ENCODE data around the gene HK2.

Gene HK2

GRCh38 chr2:74856599-74856998, 22.7 kb downstream of the HK2 start:
- Histone ChIP-seq H3K36me3 (replicated peaks) (peaks cover 37% of the 10 kb centered on the region), H3K9me3 (no peaks in the 10 kb centered on the region), H3K4me3 (no peak overlapping the region), H3K4me1 (no peaks in the 10 kb centered on the region), H3K27me3 (ENCODE audit: low read depth) (no peaks in the 10 kb centered on the region)
- no peak for DNase-seq (ENCODE audit: low spot score in 2 of 2)
- in situ Hi-C loops (cut with MboI; ENCODE audit: low sequenced_read_pairs), result no loop called here

GRCh38 chr2:74857215-74857614, 23.3 kb downstream of the HK2 start:
- DNase-seq (ENCODE audit: low spot score in 2 of 2), result no peak
- Histone ChIP-seq H3K9me3 (no peaks in the 10 kb centered on the region), H3K4me3 (no peak overlapping the region), H3K4me1 (no peaks in the 10 kb centered on the region), H3K36me3 (replicated peaks) (peaks cover 41% of the 10 kb centered on the region), H3K27me3 (ENCODE audit: low read depth) (no peaks in the 10 kb centered on the region)
- in situ Hi-C loops (cut with MboI; ENCODE audit: low sequenced_read_pairs), result no loop called here

- in situ Hi-C loops (cut with MboI; ENCODE audit: low sequenced_read_pairs), result no loop called here
- H3K36me3 ChIP-seq (replicated peaks), result peaks cover 41% of the 10 kb centered on the region
- H3K4me3 ChIP-seq, result no peak overlapping the region
- no peaks in the 10 kb centered on the region for H3K4me1 ChIP-seq
- DNase-seq (ENCODE audit: low spot score in 2 of 2), result no peak
- no peaks in the 10 kb centered on the region for H3K9me3 ChIP-seq
- H3K27me3 ChIP-seq (ENCODE audit: low read depth), result no peaks in the 10 kb centered on the region
These were observed 23.8 kb downstream of the HK2 start for GRCh38 chr2:74857725-74858124.

- in situ Hi-C loops (cut with MboI; ENCODE audit: low sequenced_read_pairs), result no loop called here
- Histone ChIP-seq H3K4me3 (no peak overlapping the region), H3K4me1 (no peaks in the 10 kb centered on the region), H3K27me3 (ENCODE audit: low read depth) (no peaks in the 10 kb centered on the region), H3K9me3 (no peaks in the 10 kb centered on the region), H3K36me3 (replicated peaks) (peaks cover 41% of the 10 kb centered on the region)
- no peak for DNase-seq (ENCODE audit: low spot score in 2 of 2)
These were observed 24.4 kb downstream of the HK2 start for GRCh38 chr2:74858281-74858680.

GRCh38 chr2:74860079-74860478, 26.2 kb downstream of the HK2 start:
- Histone ChIP-seq H3K4me3 (no peak overlapping the region), H3K4me1 (no peaks in the 10 kb centered on the region), H3K27me3 (ENCODE audit: low read depth) (no peaks in the 10 kb centered on the region), H3K9me3 (no peaks in the 10 kb centered on the region), H3K36me3 (replicated peaks) (peaks cover 30% of the 10 kb centered on the region)
- no peak for DNase-seq (ENCODE audit: low spot score in 2 of 2)
- in situ Hi-C loops (cut with MboI; ENCODE audit: low sequenced_read_pairs), result no loop called here

GRCh38 chr2:74860521-74860920, 26.6 kb downstream of the HK2 start:
- Histone ChIP-seq H3K4me3 (no peak overlapping the region), H3K9me3 (no peaks in the 10 kb centered on the region), H3K36me3 (replicated peaks) (peaks cover 28% of the 10 kb centered on the region), H3K27me3 (ENCODE audit: low read depth) (no peaks in the 10 kb centered on the region), H3K4me1 (no peaks in the 10 kb centered on the region)
- in situ Hi-C loops (cut with MboI; ENCODE audit: low sequenced_read_pairs), result no loop called here
- DNase-seq (ENCODE audit: low spot score in 2 of 2), result no peak

GRCh38 chr2:74861531-74861930, 27.6 kb downstream of the HK2 start:
- Histone ChIP-seq H3K4me1 (no peaks in the 10 kb centered on the region), H3K27me3 (ENCODE audit: low read depth) (no peaks in the 10 kb centered on the region), H3K4me3 (no peak overlapping the region), H3K36me3 (replicated peaks) (peaks cover 20% of the 10 kb centered on the region), H3K9me3 (no peaks in the 10 kb centered on the region)
- in situ Hi-C loops (cut with MboI; ENCODE audit: low sequenced_read_pairs), result no loop called here
- no peak for DNase-seq (ENCODE audit: low spot score in 2 of 2)

GRCh38 chr2:74862020-74862964, 28.4 kb downstream of the HK2 start:
- DNase-seq (ENCODE audit: low spot score in 2 of 2), result no peak
- H3K9me3 ChIP-seq, result no peaks in the 10 kb centered on the region
- no peaks in the 10 kb centered on the region for H3K27me3 ChIP-seq (ENCODE audit: low read depth)
- no peak overlapping the region for H3K4me3 ChIP-seq
- in situ Hi-C loops (cut with MboI; ENCODE audit: low sequenced_read_pairs), result no loop called here
- no peaks in the 10 kb centered on the region for H3K4me1 ChIP-seq
- H3K36me3 ChIP-seq (replicated peaks), result peaks cover 12% of the 10 kb centered on the region

GRCh38 chr2:74863802-74864248, 29.9 kb downstream of the HK2 start:
- Histone ChIP-seq H3K4me3 (no peak overlapping the region), H3K36me3 (replicated peaks) (peaks cover 18% of the 10 kb centered on the region), H3K4me1 (no peaks in the 10 kb centered on the region), H3K27me3 (ENCODE audit: low read depth) (no peaks in the 10 kb centered on the region), H3K9me3 (no peaks in the 10 kb centered on the region)
- DNase-seq (ENCODE audit: low spot score in 2 of 2), result no peak
- in situ Hi-C loops (cut with MboI; ENCODE audit: low sequenced_read_pairs), result no loop called here

- no peaks in the 10 kb centered on the region for H3K9me3 ChIP-seq
- no peaks in the 10 kb centered on the region for H3K4me1 ChIP-seq
- H3K4me3 ChIP-seq, result no peak overlapping the region
- peaks cover 18% of the 10 kb centered on the region for H3K36me3 ChIP-seq (replicated peaks)
- DNase-seq (ENCODE audit: low spot score in 2 of 2), result no peak
- in situ Hi-C loops (cut with MboI; ENCODE audit: low sequenced_read_pairs), result no loop called here
- no peaks in the 10 kb centered on the region for H3K27me3 ChIP-seq (ENCODE audit: low read depth)
These were observed 31.1 kb downstream of the HK2 start for GRCh38 chr2:74864728-74865722.

- Histone ChIP-seq H3K27me3 (ENCODE audit: low read depth) (no peaks in the 10 kb centered on the region), H3K9me3 (no peaks in the 10 kb centered on the region), H3K36me3 (replicated peaks) (peaks cover 20% of the 10 kb centered on the region), H3K4me3 (no peak overlapping the region), H3K4me1 (no peaks in the 10 kb centered on the region)
- in situ Hi-C loops (cut with MboI; ENCODE audit: low sequenced_read_pairs), result no loop called here
- no peak for DNase-seq (ENCODE audit: low spot score in 2 of 2)
These were observed 32.1 kb downstream of the HK2 start for GRCh38 chr2:74865770-74866674.

GRCh38 chr2:74867841-74868658, 34.1 kb downstream of the HK2 start:
- Histone ChIP-seq H3K36me3 (replicated peaks) (peaks cover 29% of the 10 kb centered on the region), H3K27me3 (ENCODE audit: low read depth) (no peaks in the 10 kb centered on the region), H3K4me3 (no peak overlapping the region), H3K9me3 (no peaks in the 10 kb centered on the region), H3K4me1 (no peaks in the 10 kb centered on the region)
- in situ Hi-C loops (cut with MboI; ENCODE audit: low sequenced_read_pairs), result no loop called here
- DNase-seq (ENCODE audit: low spot score in 2 of 2), result no peak
